Activated CD4-positive, CD25-positive, alpha-beta regulatory T cell (primary cell): ENCODE results near the gene CDKN2B.
"Not testable (repeated sequence)": the region's sequence is repeated elsewhere in the genome, so short reads cannot be mapped to it uniquely, and the experiment has no call there.

Source experiments
- DNase-seq, 4 experiments: peaks; one replicate each; lab custom pipeline; 2025; lab: John Stamatoyannopoulos, UW

Gene CDKN2B

DNA sequence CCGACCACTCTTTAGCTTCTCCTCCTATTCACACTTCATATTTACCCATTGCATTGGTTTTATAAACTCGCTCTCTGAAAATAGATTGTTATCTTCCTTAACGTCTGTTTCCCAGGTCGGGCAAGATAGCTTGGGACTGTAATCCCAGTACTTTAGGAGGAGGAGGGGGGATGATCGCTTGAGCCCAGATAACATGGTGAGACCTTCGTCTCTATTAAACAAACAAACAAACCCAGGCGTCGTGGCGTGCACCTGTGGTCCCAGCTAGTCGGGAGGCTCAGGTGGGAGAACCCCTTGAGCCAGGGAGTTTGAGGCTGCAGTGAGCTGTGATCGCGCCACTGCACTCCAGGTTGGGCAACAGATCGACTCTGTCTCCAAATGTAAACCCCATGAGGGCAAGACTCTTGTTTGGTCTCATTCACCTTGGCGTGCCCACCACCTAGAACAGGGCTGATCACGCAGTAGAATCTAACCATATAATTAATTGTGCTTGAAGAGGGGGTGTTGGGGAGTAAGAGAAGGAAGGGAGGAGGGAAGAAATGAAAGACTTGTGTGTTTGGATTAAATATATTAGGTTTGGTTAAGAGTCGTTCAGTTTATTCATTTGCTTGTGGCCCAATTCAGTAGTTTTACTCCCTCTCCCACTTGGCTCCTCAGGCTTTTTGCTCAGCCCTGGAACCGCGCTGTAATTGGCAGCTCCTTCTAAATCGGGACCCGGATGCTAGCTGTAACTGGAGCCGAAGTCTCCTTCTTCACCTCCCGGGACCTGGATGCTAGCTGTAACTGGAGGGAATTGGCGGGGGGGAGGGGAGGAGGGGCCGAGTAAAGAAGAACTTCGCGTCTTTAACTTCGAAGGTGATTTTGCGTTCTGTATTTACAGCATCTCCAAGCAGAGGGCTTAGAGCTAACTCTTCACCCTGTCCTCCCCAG is 39.8 kb downstream of the CDKN2B start:
- no peak for DNase-seq

DNA sequence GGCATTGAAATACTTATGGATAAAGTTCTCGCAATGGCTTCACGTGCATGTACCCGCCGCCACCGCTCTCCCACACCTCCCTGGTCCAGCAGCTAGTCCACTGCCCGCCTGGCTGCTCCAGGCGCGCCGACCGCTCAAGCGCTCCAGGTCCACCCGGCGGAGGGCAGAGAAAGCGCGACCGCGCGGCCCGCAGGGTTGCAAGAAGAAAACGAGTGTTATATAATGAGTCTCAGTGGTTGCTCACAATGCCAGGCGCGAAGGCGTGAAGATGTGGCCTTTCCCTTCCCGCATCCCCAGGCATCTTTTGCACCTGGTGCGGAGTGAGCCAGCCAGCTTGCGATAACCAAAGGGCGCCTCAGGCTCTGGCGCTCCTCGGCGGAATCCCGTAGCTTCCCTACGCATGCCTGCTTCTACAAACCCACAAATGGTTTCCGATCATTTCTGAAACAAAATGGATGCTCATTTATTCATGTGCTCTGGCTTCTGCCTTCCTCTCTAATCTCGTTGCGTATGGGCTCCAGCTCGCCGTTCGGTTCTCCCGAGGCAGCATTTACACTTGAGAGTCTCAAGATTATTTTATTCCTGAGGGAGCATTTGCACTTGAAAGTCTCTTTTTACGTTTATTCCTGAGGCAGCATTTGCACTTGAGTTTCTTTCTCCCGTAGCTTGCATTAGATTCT is 40.6 kb downstream of the CDKN2B start:
- DNase-seq: no peak

DNA sequence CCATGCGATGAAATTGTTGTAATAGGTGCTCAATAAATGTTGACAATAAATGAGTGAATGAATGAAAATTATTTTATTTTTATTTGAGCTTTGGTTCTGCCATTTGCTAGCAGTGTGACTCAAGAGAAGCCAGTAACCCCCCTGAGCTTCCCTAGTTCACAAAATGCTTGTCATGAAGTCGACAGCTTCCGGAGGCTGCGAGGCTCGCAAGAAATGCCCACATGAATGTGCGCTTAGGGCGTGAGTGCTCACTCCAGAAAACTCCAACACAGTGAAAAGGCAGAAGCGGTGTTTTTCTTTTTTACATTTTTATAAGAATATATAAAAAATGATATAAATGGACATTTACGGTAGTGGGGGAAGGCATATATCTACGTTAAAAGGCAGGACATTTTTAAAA is 41.4 kb downstream of the CDKN2B start:
- DNase-seq: no peak

DNA sequence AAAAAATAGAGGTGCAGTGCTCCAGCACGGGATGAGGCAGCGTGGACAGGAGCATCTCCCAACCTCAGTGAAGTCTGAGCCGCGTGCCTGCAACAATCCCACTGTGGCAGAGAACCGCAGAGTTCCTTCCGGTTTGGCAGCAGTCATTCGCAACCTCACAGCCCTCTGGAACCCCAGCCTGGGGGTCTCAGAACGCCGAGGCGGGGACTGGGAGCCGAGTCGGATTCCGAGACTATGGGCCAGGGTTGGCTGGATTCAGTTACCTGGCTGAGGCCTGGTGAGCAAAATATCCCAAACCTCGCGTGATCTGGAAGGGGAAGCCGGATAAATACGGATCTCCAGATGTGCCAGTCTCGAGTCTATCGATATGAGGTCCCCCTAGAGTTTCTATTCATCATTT is 41.9 kb downstream of the CDKN2B start:
- DNase-seq: no peak

DNA sequence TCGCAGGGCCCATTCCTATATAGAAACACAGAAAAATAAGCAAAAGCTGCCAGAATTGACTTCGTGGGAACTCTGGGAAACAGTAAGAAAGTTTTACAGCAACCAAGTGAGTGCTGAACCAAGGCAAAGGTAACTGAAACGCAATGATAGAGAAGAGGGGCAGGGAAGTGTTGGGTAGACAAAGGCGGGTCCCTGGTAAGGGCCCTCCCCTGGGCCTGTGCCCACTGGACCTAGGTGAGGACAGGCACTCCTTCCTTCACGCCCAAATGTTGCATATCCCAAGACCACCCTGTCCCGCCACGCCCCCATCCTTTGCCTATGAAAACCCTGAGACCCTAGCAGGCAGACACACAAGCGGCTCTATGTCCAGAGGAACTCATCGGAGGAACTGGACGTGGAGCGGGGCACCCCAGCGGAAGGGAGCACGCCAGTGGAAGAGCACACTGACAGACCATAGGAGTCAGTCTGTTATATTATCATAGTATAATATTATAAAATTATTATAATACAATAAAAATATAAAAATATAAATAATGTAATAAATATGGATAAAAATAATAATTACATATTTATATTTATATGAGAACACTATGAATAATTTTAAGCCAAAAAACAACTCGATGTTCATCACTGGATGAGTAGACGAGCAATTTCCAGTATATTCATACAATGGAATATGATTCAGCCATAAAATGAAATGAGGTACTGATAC is 42.8 kb downstream of the CDKN2B start:
- DNase-seq: no peak

DNA sequence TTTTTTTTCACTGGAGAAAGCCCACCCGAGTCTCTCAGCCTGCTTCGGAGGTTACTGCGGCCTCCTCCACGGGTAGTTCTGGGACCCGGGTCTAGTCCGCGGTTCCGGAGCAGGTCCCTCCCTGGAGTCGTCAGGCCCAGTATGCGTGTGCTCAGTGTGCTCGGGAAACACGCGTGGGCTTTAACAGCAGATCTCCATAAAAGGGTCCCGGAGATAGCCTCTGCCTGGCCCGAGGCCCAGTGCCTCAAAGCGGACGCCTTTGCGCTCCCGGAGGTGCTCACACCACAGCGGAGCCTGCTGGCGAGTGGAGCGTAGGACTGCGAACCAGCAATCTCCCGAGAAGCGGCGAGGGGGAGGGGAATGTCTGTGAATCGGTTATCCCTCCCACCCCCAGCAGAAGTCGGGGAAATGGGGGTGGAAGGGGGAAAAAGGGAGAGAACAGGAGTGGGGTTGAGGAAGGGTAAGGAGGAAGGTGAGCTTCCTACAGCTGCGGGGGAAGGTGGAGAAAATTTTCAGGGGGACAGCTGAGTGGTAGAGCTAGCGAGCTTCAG is 43.6 kb downstream of the CDKN2B start:
- DNase-seq: peak in 1 of 4 experiments; percentile 12

DNA sequence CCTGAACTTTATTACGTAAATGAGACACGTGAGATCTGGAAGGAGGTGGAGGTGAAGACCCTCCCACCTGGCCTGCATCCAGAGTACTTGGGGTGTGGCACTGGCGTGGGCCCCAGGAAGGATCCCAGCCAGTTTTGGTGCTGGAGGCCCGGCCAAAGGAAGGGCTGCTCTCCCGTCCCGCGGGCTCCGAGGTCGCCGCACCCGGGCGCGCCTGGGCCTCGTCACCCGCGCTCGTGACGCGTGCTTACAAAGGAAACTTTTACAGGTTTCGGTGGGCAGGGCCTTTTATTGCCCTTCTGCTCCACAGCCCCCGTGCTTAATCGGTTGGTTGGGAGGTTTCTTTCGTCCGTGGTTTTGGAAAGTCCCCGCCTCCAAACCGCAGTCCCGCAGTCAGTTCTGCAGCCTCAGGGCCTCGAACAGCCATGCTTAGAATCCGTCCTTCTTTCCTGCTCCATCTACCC is 44.1 kb downstream of the CDKN2B start:
- no peak for DNase-seq

DNA sequence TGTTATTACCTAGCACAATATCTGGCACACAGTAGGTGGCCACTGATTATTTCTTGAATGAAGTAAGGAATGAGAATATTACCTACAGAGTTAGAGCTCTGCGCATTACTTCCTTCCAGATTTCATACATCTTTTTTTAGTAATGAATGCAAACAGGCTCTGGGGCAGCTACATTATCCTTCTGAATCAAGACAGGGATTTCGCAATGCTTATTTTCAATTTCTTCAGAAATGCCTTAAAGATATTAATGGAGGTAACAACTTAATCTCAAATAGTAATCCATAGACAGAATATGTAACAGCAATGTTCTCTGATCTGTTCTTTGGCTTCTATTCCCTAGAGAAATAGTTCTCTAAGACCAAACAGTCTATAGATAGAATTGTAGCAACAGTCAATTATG is 47.5 kb downstream of the CDKN2B start:
- DNase-seq: no peak

DNA sequence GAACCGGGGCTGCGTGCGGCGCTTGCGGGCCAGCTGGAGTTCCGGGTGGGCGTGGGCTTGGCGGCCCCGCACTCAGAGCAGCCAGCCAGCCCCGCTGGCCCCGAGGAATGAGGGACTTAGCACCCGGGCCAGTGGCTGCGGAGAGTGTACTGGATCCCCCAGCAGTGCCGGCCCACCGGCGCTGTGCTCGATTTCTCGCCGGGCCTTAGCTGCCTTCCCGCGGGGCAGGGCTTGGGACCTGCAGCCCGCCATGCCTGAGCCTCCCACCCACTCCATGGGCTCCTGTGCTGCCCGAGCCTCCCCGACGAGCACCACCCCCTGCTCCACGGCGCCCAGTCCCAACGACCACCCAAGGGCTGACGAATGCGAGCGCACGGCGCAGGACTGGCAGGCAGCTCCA is 49.8 kb downstream of the CDKN2B start:
- not testable (repeated sequence) for DNase-seq

DNA sequence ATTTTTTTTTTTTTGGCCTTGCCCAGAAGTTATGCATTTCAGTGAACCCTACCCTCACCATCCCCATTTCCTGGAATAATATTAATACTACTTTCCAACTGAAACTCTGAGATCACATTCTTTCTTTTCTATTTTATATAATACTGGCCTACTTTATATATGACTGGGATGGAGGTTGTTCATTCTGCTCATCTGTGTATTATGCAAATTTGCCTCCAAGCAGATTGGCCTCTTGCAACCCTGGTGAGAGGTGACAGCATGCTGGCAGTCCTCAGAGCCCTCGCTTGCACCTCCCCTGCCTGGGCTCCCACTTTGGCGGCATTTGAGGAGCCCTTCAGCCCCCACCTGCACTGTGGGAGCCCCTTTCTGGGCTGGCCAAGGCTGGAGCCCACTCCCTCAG is 50.3 kb downstream of the CDKN2B start:
- DNase-seq: no peak
